NT2/D1 (cell line): ENCODE measurements around the gene IFIT1.

Experiments
- DNase-seq: peaks from one replicate; pipeline ENCODE4 v3.0.0-alpha.2; 2011; ENCODE audit warnings: low read depth, low spot score
- H3K27me3 ChIP-seq: 2 replicates; pipeline ENCODE4 v1.6.0; 2011; ENCODE audit warnings: mild to moderate bottlenecking; ENCODE audit not compliant: insufficient read length, insufficient read depth
- H3K36me3 ChIP-seq: 2 replicates; pipeline ENCODE4 v1.6.1; 2011; ENCODE audit warnings: mild to moderate bottlenecking, low read length, mixed read lengths; ENCODE audit not compliant: insufficient read depth, insufficient read length
- H3K4me1 ChIP-seq: 2 replicates; pipeline ENCODE4 v1.5.1; 2011; ENCODE audit not compliant: insufficient read depth, insufficient read length
- H3K4me3 ChIP-seq: 2 replicates; pipeline ENCODE4 v1.5.1; 2011; ENCODE audit warnings: low read depth; ENCODE audit not compliant: insufficient read length
- H3K9ac ChIP-seq: 2 replicates; pipeline ENCODE4 v1.6.0; 2011; ENCODE audit warnings: low read depth; ENCODE audit not compliant: insufficient read length
- H3K9me3 ChIP-seq: 2 replicates; pipeline ENCODE4 v1.5.1; 2011; ENCODE audit warnings: mild to moderate bottlenecking, low read length; ENCODE audit not compliant: insufficient read depth
- SUZ12 ChIP-seq: IDR thresholded peaks from 2 replicates; pipeline ENCODE4 v1.6.1; 2011; ENCODE audit not compliant: insufficient read length, insufficient read depth; ENCODE audit errors: extremely low read depth
- YY1 ChIP-seq: IDR thresholded peaks from 2 replicates; pipeline ENCODE4 v1.6.1; 2011; ENCODE audit not compliant: insufficient read length, insufficient read depth
- ZNF274 ChIP-seq: IDR thresholded peaks from 2 replicates; pipeline ENCODE4 v1.6.1; 2011; ENCODE audit warnings: mild to moderate bottlenecking, low read depth, low read length

The IFIT1 gene

DNA sequence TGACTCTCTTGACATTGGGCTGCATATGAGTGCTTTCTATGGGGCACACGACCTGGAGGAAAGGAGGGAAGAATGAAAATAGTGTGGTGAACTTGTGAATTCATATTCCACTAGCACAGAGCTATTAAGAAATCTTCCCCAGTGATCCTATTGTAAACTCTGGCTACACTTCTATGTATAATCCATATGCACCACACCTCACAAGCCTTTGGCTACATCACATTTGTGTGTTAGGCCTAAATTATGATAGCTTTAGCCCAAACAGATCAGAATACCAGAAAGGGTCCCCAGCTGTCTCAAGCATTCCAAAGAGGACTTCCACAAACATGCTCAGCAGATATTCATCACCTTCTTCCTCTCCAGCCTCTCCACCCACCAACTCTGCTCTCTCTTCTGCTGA is 24.3 kb upstream of the IFIT1 start:
- H3K4me1 ChIP-seq: no peaks in the 10 kb centered on the region
- no peak overlapping the region for H3K4me3 ChIP-seq
- H3K27me3 ChIP-seq: no peaks in the 10 kb centered on the region
- no peak overlapping the region for H3K9ac ChIP-seq
- TF ChIP-seq SUZ12: no peak
- no peak for TF ChIP-seq ZNF274
- no peak for TF ChIP-seq YY1
- no peaks in the 10 kb centered on the region for H3K36me3 ChIP-seq
- no peaks in the 10 kb centered on the region for H3K9me3 ChIP-seq
- no peak for DNase-seq

DNA sequence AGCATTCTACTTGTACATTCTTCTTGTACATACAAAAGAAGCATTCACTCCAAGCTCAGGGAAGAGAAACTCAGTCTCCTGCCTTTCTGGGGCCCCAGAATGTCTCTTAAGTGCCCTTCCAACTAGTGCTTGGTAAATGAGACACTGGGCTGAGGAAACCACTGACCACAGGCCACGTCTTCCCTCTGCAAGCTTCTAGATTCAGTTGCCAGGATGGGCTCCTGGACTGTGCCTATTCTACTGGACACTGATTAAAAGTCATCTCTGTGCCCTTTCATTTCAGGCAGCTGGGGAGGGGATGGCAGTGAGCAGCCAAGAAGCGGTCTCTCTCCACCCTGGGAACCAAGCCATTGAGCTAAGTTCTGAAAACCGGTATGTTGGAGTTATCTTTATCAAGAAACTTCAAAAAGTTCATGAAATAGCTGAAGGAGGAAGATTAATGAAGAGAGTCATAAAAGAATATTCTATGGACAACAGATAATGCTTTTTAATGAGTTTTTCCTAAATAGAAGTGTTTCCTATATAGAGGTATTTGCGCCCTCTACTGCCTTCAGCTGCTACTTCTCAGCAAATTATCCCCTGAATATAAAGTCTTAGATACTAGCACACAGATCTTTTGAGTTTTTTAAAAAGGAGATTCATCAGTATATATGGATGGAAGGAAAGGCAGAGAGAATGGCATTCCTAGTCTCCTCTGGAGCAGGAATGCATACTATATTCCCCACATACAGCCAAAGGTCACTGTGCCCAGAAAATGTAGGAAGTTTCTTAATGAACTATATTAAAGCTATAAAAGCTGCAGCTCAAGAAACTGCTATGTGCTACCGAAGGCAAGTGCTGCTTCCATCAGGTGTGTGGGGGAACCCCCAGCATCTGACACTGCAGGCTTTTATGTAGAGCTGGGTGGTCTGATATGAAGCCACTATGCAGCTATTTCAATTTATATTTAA is 23.0 kb upstream of the IFIT1 start:
- Histone ChIP-seq H3K4me3 (no peak overlapping the region), H3K27me3 (no peaks in the 10 kb centered on the region), H3K9ac (no peak overlapping the region), H3K9me3 (no peaks in the 10 kb centered on the region), H3K36me3 (no peaks in the 10 kb centered on the region), H3K4me1 (no peaks in the 10 kb centered on the region)
- TF ChIP-seq SUZ12 (no peak), ZNF274 (no peak), YY1 (no peak)
- no peak for DNase-seq

DNA sequence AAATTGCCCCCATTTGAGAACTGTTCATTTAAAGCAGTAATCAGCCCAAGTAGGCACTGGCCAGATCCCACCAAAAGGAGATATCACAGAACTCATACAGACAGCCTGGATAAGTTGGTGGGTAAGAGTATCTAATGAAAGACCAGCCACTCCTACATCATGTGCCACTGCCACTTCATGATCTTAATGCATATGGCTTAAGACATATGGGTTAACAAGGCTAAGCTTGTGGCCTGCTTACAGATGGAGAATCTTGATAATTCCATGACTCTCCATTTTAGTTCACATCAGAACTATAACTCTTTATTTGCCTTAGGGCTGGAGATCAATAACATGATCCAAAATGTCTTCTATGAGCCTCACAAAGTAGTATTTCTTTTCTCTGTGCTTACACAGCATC is 21.3 kb upstream of the IFIT1 start:
- Histone ChIP-seq H3K4me3 (no peak overlapping the region), H3K4me1 (no peaks in the 10 kb centered on the region), H3K36me3 (no peaks in the 10 kb centered on the region), H3K9ac (no peak overlapping the region), H3K9me3 (no peaks in the 10 kb centered on the region), H3K27me3 (no peaks in the 10 kb centered on the region)
- no peak for DNase-seq
- TF ChIP-seq SUZ12 (no peak), YY1 (no peak), ZNF274 (no peak)

DNA sequence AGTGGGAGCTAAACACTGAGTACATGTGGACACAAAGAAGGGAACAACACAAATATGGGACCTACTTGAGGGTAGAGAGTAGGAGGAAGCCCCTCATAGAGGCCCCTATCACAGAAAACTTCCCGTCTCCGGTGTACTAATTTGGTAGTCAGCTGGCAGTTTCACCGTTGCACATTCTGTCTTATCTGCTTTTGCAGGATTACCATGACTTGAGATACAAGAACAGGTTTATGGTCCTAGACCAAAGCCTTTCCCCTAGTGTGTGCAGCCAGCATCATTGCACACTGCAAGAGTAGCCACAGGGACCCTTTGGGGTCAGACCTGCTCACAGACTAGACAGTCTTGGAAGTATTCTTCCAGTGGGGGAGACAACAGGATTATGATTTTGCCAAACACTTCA is 20.4 kb upstream of the IFIT1 start:
- Histone ChIP-seq H3K9ac (no peak overlapping the region), H3K27me3 (no peaks in the 10 kb centered on the region), H3K9me3 (no peaks in the 10 kb centered on the region), H3K4me3 (no peak overlapping the region), H3K4me1 (no peaks in the 10 kb centered on the region), H3K36me3 (no peaks in the 10 kb centered on the region)
- DNase-seq: no peak
- no peak for TF ChIP-seq SUZ12
- TF ChIP-seq ZNF274: no peak
- TF ChIP-seq YY1: no peak

DNA sequence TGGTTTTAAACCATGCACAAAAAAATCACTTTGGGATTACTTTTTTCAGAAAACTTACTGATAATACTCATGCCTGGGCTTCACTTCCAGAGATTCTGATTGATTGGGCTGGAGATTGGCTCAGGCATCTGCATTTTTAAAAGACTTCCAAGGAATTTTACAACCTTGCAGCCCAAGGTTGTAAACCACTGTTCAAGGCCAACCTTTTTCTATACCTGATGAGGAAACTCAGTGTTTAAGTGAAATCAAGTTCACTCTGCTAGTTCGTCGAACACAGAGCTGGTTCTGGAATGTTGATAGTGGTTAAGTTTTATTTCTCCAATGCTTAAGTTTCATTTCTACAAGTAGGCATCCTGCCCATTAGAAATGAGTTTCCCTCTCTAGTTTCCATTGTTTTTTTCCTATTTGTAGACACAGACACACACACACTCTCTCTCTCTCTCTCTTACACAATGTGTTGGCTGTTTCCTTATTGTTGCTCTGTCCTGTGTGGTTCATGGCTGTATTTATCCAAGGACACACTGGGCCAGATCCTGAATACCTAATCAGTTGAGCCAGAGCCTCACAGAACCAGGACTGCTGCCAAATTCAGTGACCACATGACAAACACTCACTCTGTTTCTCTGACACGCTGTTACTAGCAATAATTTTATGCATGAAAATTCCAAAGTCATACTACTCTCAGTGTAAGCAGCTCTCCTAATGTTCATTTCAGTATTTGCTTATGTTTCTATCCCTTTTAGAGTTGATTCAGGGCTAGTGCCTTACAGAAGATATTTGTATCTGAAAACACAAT is 18.3 kb upstream of the IFIT1 start:
- no peaks in the 10 kb centered on the region for H3K36me3 ChIP-seq
- no peak overlapping the region for H3K4me3 ChIP-seq
- H3K4me1 ChIP-seq: no peaks in the 10 kb centered on the region
- no peaks in the 10 kb centered on the region for H3K9me3 ChIP-seq
- H3K27me3 ChIP-seq: no peaks in the 10 kb centered on the region
- no peak for TF ChIP-seq SUZ12
- no peak for TF ChIP-seq YY1
- no peak overlapping the region for H3K9ac ChIP-seq
- DNase-seq: no peak

DNA sequence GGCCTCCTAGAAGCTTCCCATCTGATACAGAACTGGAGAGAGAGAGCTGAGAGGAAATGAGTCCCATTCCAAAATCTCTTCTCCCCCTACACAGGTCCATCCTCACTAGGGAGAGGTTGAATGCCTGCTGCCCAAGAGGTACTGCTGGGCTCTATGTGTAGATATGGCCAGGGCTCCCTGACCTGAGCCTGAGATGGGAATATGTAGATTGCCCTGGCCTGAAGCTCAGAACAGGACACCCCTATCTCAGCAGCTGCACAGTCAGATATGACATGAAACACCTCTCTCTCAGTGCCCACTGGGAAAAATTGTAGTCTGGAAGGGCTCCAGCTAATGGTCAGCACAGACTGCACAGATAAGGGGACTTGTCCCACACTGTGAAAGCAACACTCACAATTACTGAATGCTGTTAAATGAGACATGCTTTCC is 17.7 kb upstream of the IFIT1 start:
- no peaks in the 10 kb centered on the region for H3K36me3 ChIP-seq
- H3K4me3 ChIP-seq: no peak overlapping the region
- H3K9me3 ChIP-seq: no peaks in the 10 kb centered on the region
- no peaks in the 10 kb centered on the region for H3K4me1 ChIP-seq
- H3K9ac ChIP-seq: no peak overlapping the region
- no peak for DNase-seq
- H3K27me3 ChIP-seq: no peaks in the 10 kb centered on the region
- TF ChIP-seq YY1 (no peak), SUZ12 (no peak)

DNA sequence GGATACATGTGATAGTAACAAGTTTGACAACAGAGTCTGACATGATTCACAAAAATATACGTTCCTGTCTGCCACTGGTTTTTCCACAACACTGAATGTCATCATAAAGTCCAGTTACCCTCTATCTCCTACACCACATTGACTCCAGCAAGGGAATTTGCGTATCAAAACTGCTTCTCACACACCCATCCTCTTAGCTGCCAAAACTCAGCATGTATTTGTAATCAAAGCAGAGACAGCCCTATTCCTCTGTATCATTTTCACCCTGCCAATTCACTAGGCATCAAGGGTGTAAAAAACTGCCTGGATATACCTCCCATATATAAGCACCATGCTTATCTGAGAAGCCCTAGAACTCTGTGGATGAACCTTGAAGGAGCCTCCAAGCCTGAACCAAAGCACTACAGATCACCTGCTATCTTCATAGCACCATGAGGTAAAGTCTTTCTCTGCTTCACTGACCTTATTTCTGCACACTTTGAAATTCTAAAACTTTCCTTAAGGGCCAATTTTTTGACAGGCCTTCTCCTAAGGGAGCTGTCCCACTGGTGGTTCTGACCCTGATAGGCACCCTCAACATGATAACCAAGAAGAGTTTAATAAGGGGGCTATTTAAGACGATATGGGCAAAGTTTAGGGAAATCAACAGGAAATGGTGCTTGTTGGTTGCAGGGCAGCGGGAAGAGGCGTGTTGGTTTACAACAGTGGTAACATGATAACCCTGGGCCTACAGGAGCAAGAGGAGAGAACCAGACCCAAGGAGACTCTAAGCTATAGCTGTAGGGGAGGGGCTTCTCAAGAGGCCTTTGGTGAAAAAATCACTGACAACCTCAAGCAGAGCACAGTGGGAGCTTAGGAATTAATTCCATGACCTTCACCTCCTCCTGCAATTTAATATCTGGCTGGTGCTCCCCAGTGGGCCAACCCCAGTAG is 14.5 kb upstream of the IFIT1 start, which contains the start of gene IFIT1B:
Gene IFIT1B (plus strand): TSS at position 352 of the 933 bp plus-strand sequence. CDS start 80 bp downstream, at position 432.
- H3K9me3 ChIP-seq: no peaks in the 10 kb centered on the region
- H3K9ac ChIP-seq: no peak within 1 kb of the TSS
- no peaks in the 10 kb centered on the region for H3K4me1 ChIP-seq
- no peak within 1 kb of the TSS for H3K4me3 ChIP-seq
- no peaks in the 10 kb centered on the region for H3K27me3 ChIP-seq
- TF ChIP-seq ZNF274 (no peak), SUZ12 (no peak), YY1 (no peak)
- DNase-seq: no peak
- H3K36me3 ChIP-seq: no peaks in the 10 kb centered on the region
